OCI-LY7 (cell line): Measurements from ENCODE around the gene SPINT1. TPM values are rescaled to one million over a fixed set of nuclear protein-coding genes. Genes with fewer than 3 reads are reported as not detected.

Source experiments
- BruUV-seq: library from RNA; stranded (reverse); fragments of 400-500 nt; replicated peaks from 2 replicates; lab custom pipeline; 2021; lab: Mats Ljungman, UMichigan
- CTCF ChIA-PET: fragments of 300-600 bp; sonication (Branson Sonifier 250); formaldehyde crosslinking; loops from one replicate; lab custom pipeline; 2022; ENCODE audit warnings: antibody characterized with exemption; ENCODE audit not compliant: unreplicated experiment; lab: Charles Lee
- POLR2A ChIA-PET: fragments of 300-600 bp; sonication (Branson Sonifier 250); formaldehyde crosslinking; loops from one replicate; lab custom pipeline; 2022; ENCODE audit warnings: antibody characterized with exemption; lab: Charles Lee
- DNase-seq: peaks from one replicate; pipeline ENCODE4 v3.0.0-alpha.2; 2015; ENCODE audit warnings: low spot score
- H2AFZ ChIP-seq: fragments of 200-600 bp; sonication (generic), shearing (Covaris generic); 2 replicates; pipeline ENCODE4 v1.6.1; 2014; ENCODE audit warnings: mild to moderate bottlenecking, antibody characterized with exemption, low read length, moderate library complexity
- H3K27ac ChIP-seq: fragments of 200-600 bp; sonication (generic); 2 replicates; pipeline ENCODE4 v1.5.1; 2014; ENCODE audit warnings: mixed run types, low read depth, mild to moderate bottlenecking, moderate library complexity, low read length, inconsistent platforms; ENCODE audit not compliant: poor library complexity, severe bottlenecking
- H3K36me3 ChIP-seq: fragments of 200-600 bp; sonication (generic); 2 replicates; pipeline ENCODE4 v1.6.1; 2014; ENCODE audit warnings: mild to moderate bottlenecking, antibody characterized with exemption, low read length, moderate library complexity, mixed read lengths; ENCODE audit not compliant: insufficient read depth
- H3K4me1 ChIP-seq: fragments of 200-600 bp; sonication (generic); 2 replicates; pipeline ENCODE4 v1.5.1; 2014; ENCODE audit warnings: mild to moderate bottlenecking, low read length; ENCODE audit not compliant: insufficient read depth, poor library complexity, severe bottlenecking
- H3K4me2 ChIP-seq: fragments of 200-600 bp; sonication (generic); 2 replicates; pipeline ENCODE4 v1.6.1; 2014; ENCODE audit warnings: mild to moderate bottlenecking, low read length
- H3K4me3 ChIP-seq: fragments of 200-600 bp; sonication (generic); 2 replicates; pipeline ENCODE4 v1.5.1; 2014; ENCODE audit warnings: mild to moderate bottlenecking, low read depth, low read length; ENCODE audit not compliant: poor library complexity, severe bottlenecking
- H3K79me2 ChIP-seq: fragments of 200-600 bp; sonication (generic); 2 replicates; pipeline ENCODE4 v1.6.1; 2016; ENCODE audit warnings: low read depth, mild to moderate bottlenecking, low read length, moderate library complexity, mixed read lengths; ENCODE audit not compliant: insufficient read depth
- H3K9me2 ChIP-seq: fragments of 200-600 bp; sonication (generic); 2 replicates; pipeline ENCODE4 v1.6.1; 2016; ENCODE audit warnings: mild to moderate bottlenecking, low read length, mixed read lengths; ENCODE audit not compliant: insufficient read depth
- H3K9me3 ChIP-seq: fragments of 200-600 bp; sonication (generic); 2 replicates; pipeline ENCODE4 v1.6.1; 2014; ENCODE audit warnings: mild to moderate bottlenecking, mixed run types, low read length, mixed read lengths
- H4K20me1 ChIP-seq: fragments of 200-600 bp; sonication (generic); 2 replicates; pipeline ENCODE4 v1.6.1; 2014; ENCODE audit warnings: mild to moderate bottlenecking, antibody characterized with exemption, low read length, moderate library complexity, mixed read lengths; ENCODE audit not compliant: insufficient read depth
- CTCF ChIP-seq: fragments of 200-600 bp; sonication (generic); conservative IDR thresholded peaks from 2 replicates; pipeline ENCODE4 v1.5.1; 2014; ENCODE audit warnings: mild to moderate bottlenecking, antibody characterized with exemption, low read length, moderate library complexity, mixed read lengths
- EZH2phosphoT487 ChIP-seq: fragments of 200-600 bp; sonication (generic); IDR thresholded peaks from 2 replicates; pipeline ENCODE4 v1.6.1; 2018; ENCODE audit warnings: low read depth, borderline replicate concordance, mild to moderate bottlenecking, mixed run types, antibody characterized with exemption, low read length, moderate library complexity, mixed read lengths
- intact Hi-C: fragments of 100-400 bp; cut with micrococcal nuclease; formaldehyde crosslinking; loops from one replicate; pipeline ENCODE4 v1.10.0; 2022; ENCODE audit not compliant: unreplicated experiment
- total RNA-seq, 2 experiments: library from RNA; depleted of rRNA in 1 of 2; stranded (reverse); fragments of >200 nt in 1 of 2; shearing (Covaris generic) in 1 of 2; gene quantifications; 2 replicates each; pipeline ENCODE4 v1.2.3, GENCODE V29; 2014 to 2022

Gene SPINT1
- total RNA-seq, 2 experiments from 2014 or later = 2.4 TPM; not detected in 1

- POLR2A ChIA-PET = no interaction called here
- no peaks in the 10 kb centered on the region for H3K9me3 ChIP-seq
- no peaks in the 10 kb centered on the region for H3K9me2 ChIP-seq
- H3K36me3 ChIP-seq = no peaks in the 10 kb centered on the region
- no peak overlapping the region for H3K4me2 ChIP-seq
- no peaks in the 10 kb centered on the region for H3K79me2 ChIP-seq
- H4K20me1 ChIP-seq = no peaks in the 10 kb centered on the region
- no peaks in the 10 kb centered on the region for H3K4me1 ChIP-seq
- no peak overlapping the region for H3K27ac ChIP-seq
- CTCF ChIA-PET = no interaction called here
- intact Hi-C loops = no loop called here
- DNase-seq = no peak
- no TSS peak for BruUV-seq
- no peak overlapping the region for H2AFZ ChIP-seq
- TF ChIP-seq CTCF (no peak), EZH2phosphoT487 (no peak)
- H3K4me3 ChIP-seq = no peak overlapping the region
Observed at GRCh38 chr15:40826423-40827075, 17.3 kb upstream of the SPINT1 start.

- peak within 1 kb of the TSS; percentile 17; the same call in 1 of the 2 replicates for H3K4me2 ChIP-seq
- BruUV-seq = no TSS peak
- intact Hi-C loops = no loop called here
- TF ChIP-seq CTCF = no peak
- TF ChIP-seq EZH2phosphoT487 = no peak
- H3K79me2 ChIP-seq = no peaks in the 10 kb centered on the region
- H3K9me2 ChIP-seq = no peaks in the 10 kb centered on the region
- H3K27ac ChIP-seq = no peak within 1 kb of the TSS
- POLR2A ChIA-PET = interaction anchor here (1.0 kb wide), 1 partner anchor 9 kb away, joined by 3 read pairs; no protein-coding TSS in a partner anchor
- H2AFZ ChIP-seq = no peak within 1 kb of the TSS
- H3K4me3 ChIP-seq = no peak within 1 kb of the TSS
- H3K36me3 ChIP-seq = no peaks in the 10 kb centered on the region
- no peaks in the 10 kb centered on the region for H4K20me1 ChIP-seq
- no peaks in the 10 kb centered on the region for H3K9me3 ChIP-seq
- no peaks in the 10 kb centered on the region for H3K4me1 ChIP-seq
- CTCF ChIA-PET = no interaction called here
- no peak for DNase-seq
Observed at GRCh38 chr15:40828447-40829036, 15.3 kb upstream of the SPINT1 start, which contains the start of gene PPP1R14D. TSS of gene PPP1R14D (minus strand) at chr15:40828708. CDS start at chr15:40828641, 67 bp downstream.

GRCh38 chr15:40829115-40829514, 14.7 kb upstream of the SPINT1 start:
- H3K27ac ChIP-seq = no peak overlapping the region
- no peak overlapping the region for H3K4me3 ChIP-seq
- H4K20me1 ChIP-seq = no peaks in the 10 kb centered on the region
- H3K79me2 ChIP-seq = no peaks in the 10 kb centered on the region
- POLR2A ChIA-PET = interaction anchor here (1.0 kb wide), 1 partner anchor 9 kb away, joined by 3 read pairs; no protein-coding TSS in a partner anchor
- H3K9me3 ChIP-seq = no peaks in the 10 kb centered on the region
- no TSS peak for BruUV-seq
- peak overlapping the region; percentile 17; the same call in 1 of the 2 replicates for H3K4me2 ChIP-seq
- no peaks in the 10 kb centered on the region for H3K36me3 ChIP-seq
- H3K9me2 ChIP-seq = no peaks in the 10 kb centered on the region
- CTCF ChIA-PET = no interaction called here
- intact Hi-C loops = no loop called here
- H2AFZ ChIP-seq = no peak overlapping the region
- DNase-seq = no peak
- TF ChIP-seq EZH2phosphoT487 (no peak), CTCF (no peak)
- H3K4me1 ChIP-seq = no peaks in the 10 kb centered on the region
